A673 (cell line): ENCODE data around the gene GLYATL2.

Experiments
- EZH2 ChIP-seq: fragments of 200-600 bp; sonication (generic); IDR thresholded peaks from 2 replicates; pipeline ENCODE4 v1.6.1; 2017; ENCODE audit warnings: borderline replicate concordance, low read depth, mild to moderate bottlenecking, mixed read lengths, antibody characterized with exemption, low read length; ENCODE audit not compliant: poor library complexity, severe bottlenecking
- TF ChIP-seq, protein P1 (sequence below): fragments of 300-800, 200-600 bp; sonication (generic); conservative IDR thresholded peaks from 2 replicates; pipeline ENCODE4 v1.5.1; 2017; ENCODE audit warnings: low read depth, mild to moderate bottlenecking, antibody characterized with exemption, low read length, moderate library complexity, mixed read lengths

DNA sequence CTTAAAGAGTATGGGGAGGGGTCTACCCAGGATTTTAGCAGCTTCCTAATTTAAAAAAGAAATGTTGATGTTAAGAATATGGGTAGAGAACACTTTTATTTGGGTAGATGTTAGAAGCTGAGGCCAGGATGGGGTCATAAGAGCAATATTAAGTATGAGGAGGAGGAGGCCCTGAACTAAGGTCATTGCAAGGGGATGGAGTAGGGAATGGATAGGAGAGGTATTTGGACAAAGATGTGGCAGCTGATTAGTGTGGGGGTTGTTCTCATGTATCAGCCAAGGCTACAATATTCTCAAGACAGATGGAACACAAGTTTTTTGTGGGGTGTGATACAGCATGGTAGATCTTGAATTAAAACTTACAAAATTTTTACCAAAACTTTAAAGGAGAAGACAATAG, 35.7 kb upstream of the GLYATL2 start:
- TF ChIP-seq, protein P1, sequence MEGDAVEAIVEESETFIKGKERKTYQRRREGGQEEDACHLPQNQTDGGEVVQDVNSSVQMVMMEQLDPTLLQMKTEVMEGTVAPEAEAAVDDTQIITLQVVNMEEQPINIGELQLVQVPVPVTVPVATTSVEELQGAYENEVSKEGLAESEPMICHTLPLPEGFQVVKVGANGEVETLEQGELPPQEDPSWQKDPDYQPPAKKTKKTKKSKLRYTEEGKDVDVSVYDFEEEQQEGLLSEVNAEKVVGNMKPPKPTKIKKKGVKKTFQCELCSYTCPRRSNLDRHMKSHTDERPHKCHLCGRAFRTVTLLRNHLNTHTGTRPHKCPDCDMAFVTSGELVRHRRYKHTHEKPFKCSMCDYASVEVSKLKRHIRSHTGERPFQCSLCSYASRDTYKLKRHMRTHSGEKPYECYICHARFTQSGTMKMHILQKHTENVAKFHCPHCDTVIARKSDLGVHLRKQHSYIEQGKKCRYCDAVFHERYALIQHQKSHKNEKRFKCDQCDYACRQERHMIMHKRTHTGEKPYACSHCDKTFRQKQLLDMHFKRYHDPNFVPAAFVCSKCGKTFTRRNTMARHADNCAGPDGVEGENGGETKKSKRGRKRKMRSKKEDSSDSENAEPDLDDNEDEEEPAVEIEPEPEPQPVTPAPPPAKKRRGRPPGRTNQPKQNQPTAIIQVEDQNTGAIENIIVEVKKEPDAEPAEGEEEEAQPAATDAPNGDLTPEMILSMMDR, result no peak
- TF ChIP-seq EZH2, result no peak
